H1 (cell line): Measurements from ENCODE around the gene LYRM7. TPM values are rescaled to one million over a fixed set of nuclear protein-coding genes. Genes with fewer than 3 reads are reported as not detected.

Experiments
- CTCF ChIA-PET: fragments of 300-600 bp; sonication (Branson Sonifier 250); formaldehyde crosslinking; loops from one replicate; lab custom pipeline; 2021; ENCODE audit not compliant: partially characterized antibody; lab: Charles Lee
- POLR2A ChIA-PET: fragments of 300-600 bp; sonication (Branson Sonifier 250); formaldehyde crosslinking; loops from one replicate; lab custom pipeline; 2021; ENCODE audit warnings: inconsistent platforms; ENCODE audit not compliant: partially characterized antibody; lab: Charles Lee
- DNase-seq, 2 experiments: peaks; one replicate each; pipeline versions ENCODE4 v3.0.0 to v3.0.0-alpha.2; 2010 to 2022; ENCODE audit warnings: low spot score in 2 of 2, low read depth in 1 of 2, mixed read lengths in 1 of 2
- FAIRE-seq: peaks from 2 replicates; lab custom pipeline; 2011; peaks lifted over from hg19 to GRCh38; lab: Jason Lieb, UNC
- H2AFZ ChIP-seq: 2 replicates; pipeline ENCODE4 v1.8.1; 2012; ENCODE audit warnings: low read length, inconsistent platforms
- H2AK5ac ChIP-seq: 2 replicates; pipeline ENCODE4 v1.6.1; 2013; ENCODE audit warnings: low read depth, low read length
- H2BK120ac ChIP-seq: replicated peaks from 2 replicates; pipeline ENCODE3; 2013; ENCODE audit warnings: low read depth, low read length, inconsistent platforms
- H2BK12ac ChIP-seq: 2 replicates; pipeline ENCODE4 v1.6.1; 2013; ENCODE audit warnings: low read depth, low read length
- H2BK15ac ChIP-seq: 2 replicates; pipeline ENCODE4 v1.6.1; 2013; ENCODE audit warnings: low read length
- H2BK20ac ChIP-seq: 2 replicates; pipeline ENCODE4 v1.6.1; 2013; ENCODE audit warnings: low read length
- H2BK5ac ChIP-seq: 2 replicates; pipeline ENCODE4 v1.6.1; 2013; ENCODE audit warnings: low read depth, low read length
- H3K14ac ChIP-seq: 2 replicates; pipeline ENCODE4 v1.6.1; 2013; ENCODE audit warnings: inconsistent platforms; ENCODE audit not compliant: insufficient read length
- H3K18ac ChIP-seq: 2 replicates; pipeline ENCODE4 v1.6.1; 2013; ENCODE audit warnings: low read length; ENCODE audit errors: extremely low read depth
- H3K23ac ChIP-seq: 2 replicates; pipeline ENCODE4 v1.6.1; 2013; ENCODE audit warnings: inconsistent platforms; ENCODE audit not compliant: insufficient read length
- H3K23me2 ChIP-seq: 2 replicates; pipeline ENCODE4 v1.6.1; 2013; ENCODE audit warnings: low read depth, low read length
- H3K27ac ChIP-seq: 2 replicates; pipeline ENCODE4 v1.6.1; 2011; ENCODE audit warnings: low read depth, low read length, inconsistent platforms
- H3K27me3 ChIP-seq, 4 experiments: replicated peaks in 1 of 4; 1 replicate in 1 of 4; 2 replicates in 3 of 4; pipeline versions ENCODE4 v1.6.1 to v1.8.1; 2011 to 2013; ENCODE audit warnings: low read length in 3 of 4, mild to moderate bottlenecking in 3 of 4, inconsistent platforms in 2 of 4, mixed read lengths in 2 of 4, moderate library complexity in 1 of 4; ENCODE audit not compliant: control insufficient read depth in 3 of 4, insufficient read depth in 3 of 4; ENCODE audit errors: extremely low read depth in 1 of 4
- H3K36me3 ChIP-seq, 4 experiments: 2 replicates each; pipeline versions ENCODE4 v1.6.1 to v1.8.1; 2011 to 2013; ENCODE audit warnings: mild to moderate bottlenecking in 4 of 4, low read length in 3 of 4, moderate library complexity in 2 of 4, control low read depth in 1 of 4, inconsistent platforms in 1 of 4; ENCODE audit not compliant: insufficient read depth in 4 of 4, control insufficient read depth in 2 of 4
- H3K4ac ChIP-seq: replicated peaks from 2 replicates; pipeline ENCODE3; 2013; ENCODE audit warnings: low read length, low read depth, mixed read lengths, inconsistent platforms; ENCODE audit not compliant: insufficient read length
- H3K4me1 ChIP-seq, 4 experiments: replicated peaks in 1 of 4; 1 replicate in 1 of 4; 2 replicates in 3 of 4; pipeline versions ENCODE4 v1.6.1 to v1.8.1; 2011 to 2013; ENCODE audit warnings: low read length in 3 of 4, inconsistent platforms in 2 of 4, mixed read lengths in 1 of 4; ENCODE audit not compliant: insufficient read depth in 4 of 4, control insufficient read depth in 3 of 4
- H3K4me2 ChIP-seq, 2 experiments: 2 replicates each; pipeline versions ENCODE4 v1.6.1 to v1.8.1; 2011 to 2013; ENCODE audit warnings: low read depth in 2 of 2, low read length in 2 of 2, control low read depth in 1 of 2, inconsistent platforms in 1 of 2, mild to moderate bottlenecking in 1 of 2; ENCODE audit not compliant: insufficient read depth in 1 of 2
- H3K4me3 ChIP-seq, 4 experiments: fragments of 200-600, 300-600 bp in 1 of 4; sonication (generic), shearing (Covaris generic), sonication (Bioruptor Twin) in 1 of 4; 2 replicates each; pipeline versions ENCODE4 v1.5.1 to v1.8.1; 2011 to 2016; ENCODE audit warnings: low read length in 4 of 4, low read depth in 3 of 4, control low read depth in 2 of 4, inconsistent platforms in 2 of 4, mild to moderate bottlenecking in 2 of 4, mixed read lengths in 1 of 4, moderate library complexity in 1 of 4; ENCODE audit not compliant: insufficient read depth in 2 of 4; ENCODE audit errors: extremely low read depth in 1 of 4
- H3K56ac ChIP-seq: replicated peaks from 2 replicates; pipeline ENCODE3; 2013; ENCODE audit warnings: low read depth, mild to moderate bottlenecking, mixed read lengths, low read length, inconsistent platforms; ENCODE audit not compliant: insufficient read length
- H3K79me1 ChIP-seq: 2 replicates; pipeline ENCODE4 v1.6.1; 2013; ENCODE audit warnings: low read depth, low read length, control low read depth
- H3K79me2 ChIP-seq, 2 experiments: 2 replicates each; pipeline versions ENCODE4 v1.6.1 to v1.8.1; 2012 to 2013; ENCODE audit warnings: low read length in 2 of 2, mild to moderate bottlenecking in 2 of 2, inconsistent platforms in 1 of 2; ENCODE audit not compliant: insufficient read depth in 2 of 2, control insufficient read depth in 1 of 2
- H3K9ac ChIP-seq, 4 experiments: replicated peaks in 1 of 4; 1 replicate in 1 of 4; 2 replicates in 3 of 4; pipeline versions ENCODE4 v1.6.1 to v1.8.1; 2011 to 2013; ENCODE audit warnings: low read depth in 3 of 4, low read length in 3 of 4, control low read depth in 2 of 4, mild to moderate bottlenecking in 2 of 4, moderate library complexity in 2 of 4, inconsistent platforms in 1 of 4; ENCODE audit errors: extremely low read depth in 1 of 4
- H3K9me3 ChIP-seq, 2 experiments: 2 replicates each; pipeline versions ENCODE4 v1.6.1 to v1.8.1; 2012 to 2013; ENCODE audit warnings: mild to moderate bottlenecking in 2 of 2, moderate library complexity in 2 of 2, control low read depth in 1 of 2, inconsistent platforms in 1 of 2, low read depth in 1 of 2, low read length in 1 of 2, mixed read lengths in 1 of 2; ENCODE audit not compliant: insufficient read depth in 2 of 2
- H4K20me1 ChIP-seq, 2 experiments: replicated peaks in 1 of 2; 2 replicates each; pipeline versions ENCODE3 to v1.8.1; 2011 to 2013; ENCODE audit warnings: inconsistent platforms in 2 of 2, low read length in 2 of 2, mild to moderate bottlenecking in 1 of 2; ENCODE audit not compliant: insufficient read depth in 2 of 2, control insufficient read depth in 1 of 2
- H4K5ac ChIP-seq: 2 replicates; pipeline ENCODE4 v1.6.1; 2013; ENCODE audit warnings: low read length, low read depth, mixed read lengths, inconsistent platforms; ENCODE audit not compliant: insufficient read length
- H4K8ac ChIP-seq: 2 replicates; pipeline ENCODE4 v1.8.0; 2013; ENCODE audit warnings: mild to moderate bottlenecking, moderate library complexity, low read length, inconsistent platforms; ENCODE audit not compliant: insufficient read depth; ENCODE audit errors: extremely low read depth
- H4K91ac ChIP-seq: replicated peaks from 2 replicates; pipeline ENCODE3; 2013; ENCODE audit warnings: low read length, mixed read lengths, inconsistent platforms; ENCODE audit not compliant: insufficient read length
- ASH2L ChIP-seq: fragments of 200-600, 300-600 bp; sonication (generic); IDR thresholded peaks from one replicate; pipeline ENCODE4 v1.7.1; 2017; ENCODE audit warnings: low read length
- BRCA1 ChIP-seq: IDR thresholded peaks from 2 replicates; pipeline ENCODE4 v1.6.1; 2012; ENCODE audit warnings: low read depth, low read length, improper control_type of control experiment
- CBX5 ChIP-seq: fragments of 300-800, 300-1000 bp; sonication (generic); IDR thresholded peaks from 2 replicates; pipeline ENCODE4 v1.7.1; 2016; ENCODE audit warnings: antibody characterized with exemption, low read length, low read depth
- CBX8 ChIP-seq: fragments of 300-800, 300-1000 bp; sonication (generic); IDR thresholded peaks from 2 replicates; pipeline ENCODE4 v1.7.1; 2016; ENCODE audit warnings: low read depth, low read length, borderline replicate concordance
- SAP30 ChIP-seq: fragments of 300-600 bp; sonication (generic); IDR thresholded peaks from 2 replicates; pipeline ENCODE4 v1.7.1; 2012; ENCODE audit warnings: low read length, moderate library complexity, mild to moderate bottlenecking, inconsistent platforms; ENCODE audit not compliant: insufficient read depth, insufficient replicate concordance
- SIRT6 ChIP-seq: IDR thresholded peaks from one replicate; pipeline ENCODE4 v1.7.1; 2012; ENCODE audit warnings: low read length, inconsistent platforms
- TEAD4 ChIP-seq: IDR thresholded peaks from 2 replicates; pipeline ENCODE4 v1.6.1; 2012; ENCODE audit warnings: low read depth, low read length, inconsistent platforms, mixed read lengths
- polyA plus RNA-seq, 7 experiments: library from polyadenylated mRNA; depleted of rRNA in 3 of 7; stranded (reverse) in 5 of 7; unstranded in 2 of 7; fragments of >200 nt in 5 of 7; fragments of 200-250 nt in 2 of 7; gene quantifications; 1 replicate in 5 of 7; 2 replicates in 1 of 7; 4 replicates in 1 of 7; pipeline versions ENCODE4 v1.2.1 to v1.2.3, GENCODE V29; 2011 to 2013; ENCODE audit warnings: missing spikeins in 2 of 7, mixed read lengths in 2 of 7
- total RNA-seq: library from RNA; stranded (reverse); fragmentation: NEBNext Ultra II Directional; extraction: Animal tissue kit (Norgen Biotek cat#: 25700); gene quantifications from 2 replicates; pipeline ENCODE4 v1.2.1, GENCODE V29; 2021
- TF ChIP-seq, protein P1 (sequence below), 3 experiments: IDR thresholded peaks; 1 replicate in 2 of 3; 2 replicates in 1 of 3; pipeline versions ENCODE4 v1.5.1 to v1.6.1; 2011; ENCODE audit warnings: low read length in 3 of 3, mild to moderate bottlenecking in 3 of 3, inconsistent platforms in 2 of 3, low read depth in 1 of 3, moderate library complexity in 1 of 3; ENCODE audit not compliant: insufficient read depth in 1 of 3; ENCODE audit errors: control extremely low read depth in 1 of 3

LYRM7 gene
- total and polyA plus RNA-seq, 2 of the 8 experiments (the other 6 are each of a cell fraction or from before 2014, with no cell fraction given) = 1.9 to 12.6 TPM

- H2BK15ac ChIP-seq = no peak overlapping the region
- no peak overlapping the region for H2BK12ac ChIP-seq
- no peak overlapping the region for H2BK5ac ChIP-seq
- no peak overlapping the region for H2AFZ ChIP-seq
- H3K27ac ChIP-seq = no peak overlapping the region
- no peaks in the 10 kb centered on the region for H3K9me3 ChIP-seq
- ChIA-PET CTCF (no interaction called here), POLR2A (no interaction called here)
- DNase-seq = no peak
- H2BK120ac ChIP-seq = no peak overlapping the region
- H4K20me1 ChIP-seq = no peaks in the 10 kb centered on the region
- H3K23me2 ChIP-seq = no peaks in the 10 kb centered on the region
- H3K4me3 ChIP-seq = no peak overlapping the region
- H4K8ac ChIP-seq = no peak overlapping the region
- FAIRE-seq = no peak
- no peaks in the 10 kb centered on the region for H3K36me3 ChIP-seq
- no peak overlapping the region for H3K9ac ChIP-seq
- no peak overlapping the region for H3K4ac ChIP-seq
- no peaks in the 10 kb centered on the region for H3K79me1 ChIP-seq
- H3K18ac ChIP-seq = no peak overlapping the region
- no peak overlapping the region for H2BK20ac ChIP-seq
- no peaks in the 10 kb centered on the region for H3K27me3 ChIP-seq
- H3K56ac ChIP-seq = no peak overlapping the region
- H4K5ac ChIP-seq = no peak overlapping the region
- H2AK5ac ChIP-seq = no peak overlapping the region
- no peak overlapping the region for H3K14ac ChIP-seq
- no peaks in the 10 kb centered on the region for H3K4me1 ChIP-seq
- no peak overlapping the region for H3K23ac ChIP-seq
- TF ChIP-seq, protein P1, sequence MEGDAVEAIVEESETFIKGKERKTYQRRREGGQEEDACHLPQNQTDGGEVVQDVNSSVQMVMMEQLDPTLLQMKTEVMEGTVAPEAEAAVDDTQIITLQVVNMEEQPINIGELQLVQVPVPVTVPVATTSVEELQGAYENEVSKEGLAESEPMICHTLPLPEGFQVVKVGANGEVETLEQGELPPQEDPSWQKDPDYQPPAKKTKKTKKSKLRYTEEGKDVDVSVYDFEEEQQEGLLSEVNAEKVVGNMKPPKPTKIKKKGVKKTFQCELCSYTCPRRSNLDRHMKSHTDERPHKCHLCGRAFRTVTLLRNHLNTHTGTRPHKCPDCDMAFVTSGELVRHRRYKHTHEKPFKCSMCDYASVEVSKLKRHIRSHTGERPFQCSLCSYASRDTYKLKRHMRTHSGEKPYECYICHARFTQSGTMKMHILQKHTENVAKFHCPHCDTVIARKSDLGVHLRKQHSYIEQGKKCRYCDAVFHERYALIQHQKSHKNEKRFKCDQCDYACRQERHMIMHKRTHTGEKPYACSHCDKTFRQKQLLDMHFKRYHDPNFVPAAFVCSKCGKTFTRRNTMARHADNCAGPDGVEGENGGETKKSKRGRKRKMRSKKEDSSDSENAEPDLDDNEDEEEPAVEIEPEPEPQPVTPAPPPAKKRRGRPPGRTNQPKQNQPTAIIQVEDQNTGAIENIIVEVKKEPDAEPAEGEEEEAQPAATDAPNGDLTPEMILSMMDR (IDR thresholded peaks at IDR 0.05; ENCODE audit: control extremely low read depth in 1 of 3, insufficient read depth in 1 of 3, low read depth in 1 of 3, low read length in 3 of 3) = no peak
- TF ChIP-seq SAP30 = no peak
- TF ChIP-seq CBX8 = no peak
- no peak for TF ChIP-seq ASH2L
- no peak for TF ChIP-seq CBX5
- TF ChIP-seq SIRT6 = no peak
- TF ChIP-seq TEAD4 = no peak
- no peak for TF ChIP-seq BRCA1
- H3K79me2 ChIP-seq = no peaks in the 10 kb centered on the region
- no peak overlapping the region for H4K91ac ChIP-seq
- H3K4me2 ChIP-seq = no peak overlapping the region
Measured at GRCh38 chr5:131242728-131243255, 72.0 kb downstream of the LYRM7 start.
